CD14-positive monocyte (primary cell): ENCODE data around the gene KAZN. TPM values are rescaled to one million over a fixed set of nuclear protein-coding genes. Genes with fewer than 3 reads are reported as not detected.

ENCODE experiments used
- DNase-seq, 3 donors: peaks; one replicate each; pipeline ENCODE4 v3.0.0-alpha.2; 2011 to 2022
- H2AFZ ChIP-seq: 2 replicates; pipeline ENCODE4 v1.6.0; 2012; ENCODE audit warnings: mild to moderate bottlenecking, low read depth, low read length, inconsistent platforms; ENCODE audit not compliant: insufficient read depth, poor library complexity, severe bottlenecking
- H3K27ac ChIP-seq, 2 donors: 1 replicate in 1 of 2; 2 replicates in 1 of 2; pipeline ENCODE4 v1.5.1; 2012 to 2013; ENCODE audit warnings: low read length in 2 of 2, control low read depth in 1 of 2, inconsistent platforms in 1 of 2, low read depth in 1 of 2, mild to moderate bottlenecking in 1 of 2
- H3K27me3 ChIP-seq, 2 donors: one replicate each; pipeline versions ENCODE4 v1.6.0 to v1.6.1; 2011 to 2013; ENCODE audit warnings: low read length in 2 of 2; ENCODE audit not compliant: control insufficient read depth in 2 of 2, insufficient read depth in 2 of 2
- H3K36me3 ChIP-seq, 2 donors: replicated peaks in 1 of 2; 1 replicate in 1 of 2; 2 replicates in 1 of 2; pipeline versions ENCODE4 v1.5.1 to v1.6.1; 2012 to 2013; ENCODE audit warnings: low read length in 2 of 2, control low read depth in 1 of 2, inconsistent platforms in 1 of 2, mild to moderate bottlenecking in 1 of 2; ENCODE audit not compliant: insufficient read depth in 2 of 2, control insufficient read depth in 1 of 2
- H3K4me1 ChIP-seq, 2 donors: 1 replicate in 1 of 2; 2 replicates in 1 of 2; pipeline versions ENCODE4 v1.5.1 to v1.6.1; 2012 to 2013; ENCODE audit warnings: low read length in 2 of 2, control low read depth in 1 of 2, inconsistent platforms in 1 of 2, mild to moderate bottlenecking in 1 of 2, moderate library complexity in 1 of 2; ENCODE audit not compliant: insufficient read depth in 2 of 2, control insufficient read depth in 1 of 2
- H3K4me2 ChIP-seq: replicated peaks from 2 replicates; pipeline ENCODE3; 2012; ENCODE audit warnings: low read length, moderate library complexity, mild to moderate bottlenecking; ENCODE audit not compliant: poor library complexity, severe bottlenecking; ENCODE audit errors: extremely low read depth
- H3K4me3 ChIP-seq, 3 experiments: fragments of 200-600 bp in 1 of 3; sonication (generic) in 1 of 3; replicated peaks in 1 of 3; 1 replicate in 2 of 3; 2 replicates in 1 of 3; pipeline ENCODE4 v1.5.1; 2011 to 2013; ENCODE audit warnings: low read length in 3 of 3, mild to moderate bottlenecking in 3 of 3, control low read depth in 2 of 3, low read depth in 2 of 3, inconsistent platforms in 1 of 3, moderate library complexity in 1 of 3
- H3K79me2 ChIP-seq: 2 replicates; pipeline ENCODE4 v1.6.0; 2012; ENCODE audit warnings: mild to moderate bottlenecking, control low read depth, inconsistent platforms, low read length, moderate library complexity; ENCODE audit not compliant: insufficient read depth
- H3K9ac ChIP-seq: 2 replicates; pipeline ENCODE4 v1.6.0; 2017; ENCODE audit warnings: low read length, mild to moderate bottlenecking; ENCODE audit not compliant: insufficient read depth, poor library complexity, severe bottlenecking
- H3K9me3 ChIP-seq, 2 donors: replicated peaks in 1 of 2; 1 replicate in 1 of 2; 2 replicates in 1 of 2; pipeline versions ENCODE4 v1.5.1 to v1.6.1; 2012 to 2013; ENCODE audit warnings: low read length in 2 of 2, control low read depth in 1 of 2; ENCODE audit not compliant: control insufficient read depth in 1 of 2, insufficient read depth in 1 of 2
- H4K20me1 ChIP-seq: 2 replicates; pipeline ENCODE4 v1.6.0; 2012; ENCODE audit warnings: mild to moderate bottlenecking, low read length, control low read depth, moderate library complexity; ENCODE audit not compliant: insufficient read depth
- H3K27ac Mint-ChIP-seq, 7 donors: one replicate each; pipeline ENCODE4 v1.8.0; 2020; ENCODE audit warnings: mild to moderate bottlenecking in 7 of 7, mixed read lengths in 7 of 7, moderate library complexity in 6 of 7, inconsistent platforms in 2 of 7
- H3K27me3 Mint-ChIP-seq, 3 donors: one replicate each; pipeline ENCODE4 v1.8.0; 2021 to 2022; ENCODE audit warnings: low read depth in 3 of 3, mild to moderate bottlenecking in 3 of 3, mixed read lengths in 3 of 3, moderate library complexity in 3 of 3, inconsistent platforms in 1 of 3
- H3K36me3 Mint-ChIP-seq, 2 donors: one replicate each; pipeline ENCODE4 v1.8.0; 2020; ENCODE audit warnings: mixed read lengths in 2 of 2, inconsistent platforms in 1 of 2, mild to moderate bottlenecking in 1 of 2
- H3K4me1 Mint-ChIP-seq: one replicate; pipeline ENCODE4 v1.8.0; 2020; ENCODE audit warnings: mild to moderate bottlenecking, mixed read lengths
- H3K4me3 Mint-ChIP-seq, 2 donors: one replicate each; pipeline ENCODE4 v1.8.0; 2020; ENCODE audit warnings: mild to moderate bottlenecking in 2 of 2, mixed read lengths in 2 of 2, moderate library complexity in 1 of 2
- H3K9me3 Mint-ChIP-seq, 7 donors: one replicate each; pipeline ENCODE4 v1.8.0; 2020 to 2022; ENCODE audit warnings: mixed read lengths in 7 of 7, mild to moderate bottlenecking in 6 of 7, moderate library complexity in 6 of 7, inconsistent platforms in 2 of 7
- WGBS: methylation state at CpG from one replicate; pipeline ENCODE4 v1.1.5; 2013; ENCODE audit warnings: missing lambda C conversion rate; ENCODE audit not compliant: insufficient coverage; 5-methylcytosine and 5-hydroxymethylcytosine counted together
- intact Hi-C, 2 donors: fragments of 100-400 bp; cut with micrococcal nuclease; formaldehyde crosslinking; loops; one replicate each; pipeline versions ENCODE4 v1.15.0 to v1.15.1; 2023
- polyA plus RNA-seq, 3 donors: library from polyadenylated mRNA; depleted of rRNA in 1 of 3; unstranded in 2 of 3; stranded (reverse) in 1 of 3; fragments of 300-500 nt in 2 of 3; fragments of >200 nt in 1 of 3; fragmentation: Illumina TruSeq in 2 of 3; gene quantifications; 1 replicate in 2 of 3; 2 replicates in 1 of 3; pipeline ENCODE4 v1.2.3, GENCODE V29; 2012 to 2021
- TF ChIP-seq, protein P1 (sequence below): fragments of 200-600 bp; IDR thresholded peaks from one replicate; pipeline ENCODE4 v1.8.0; 2022; ENCODE audit warnings: antibody characterized with exemption, mild to moderate bottlenecking

KAZN gene
- polyA plus RNA-seq, 3 donors: not detected

DNA sequence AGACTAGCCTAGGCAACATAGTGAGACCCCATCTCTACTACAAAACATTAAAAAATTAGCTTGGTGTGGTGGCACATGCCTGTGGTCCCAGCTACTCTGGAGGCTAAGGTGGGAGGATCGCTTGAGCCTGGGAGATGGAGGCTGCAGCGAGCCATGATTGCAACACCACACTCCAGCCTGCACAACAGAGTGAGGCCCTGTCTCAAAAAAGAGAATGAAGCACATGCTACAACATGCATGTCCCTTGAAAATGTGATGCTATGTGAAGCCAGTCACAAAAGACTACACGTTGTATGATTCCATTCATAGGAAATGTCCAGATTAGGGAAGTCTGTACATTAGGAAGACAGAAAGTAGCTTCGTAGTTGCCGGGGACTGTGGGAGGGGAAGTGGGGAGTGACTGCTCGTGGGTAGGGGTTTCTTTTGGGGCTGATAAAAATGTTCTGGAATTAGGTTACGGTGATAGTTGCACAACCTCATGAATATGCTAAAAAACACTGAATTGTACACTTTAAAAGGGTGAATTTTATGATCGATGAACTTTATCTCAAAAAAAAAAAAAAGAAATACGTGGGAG, 202.1 kb downstream of the KAZN start:
- peaks cover 0 to 2% (median 2%) of the 10 kb centered on the region in 3 donors for H3K27me3 Mint-ChIP-seq
- no peak overlapping the region for H3K9ac ChIP-seq
- no peaks in the 10 kb centered on the region for H3K36me3 Mint-ChIP-seq
- DNase-seq: no peak
- H3K4me3 Mint-ChIP-seq: peak overlapping the region in 1 of 2 donors; percentile 10
- no peak overlapping the region for H2AFZ ChIP-seq
- H3K9me3 ChIP-seq: no peaks in the 10 kb centered on the region
- H3K79me2 ChIP-seq: no peaks in the 10 kb centered on the region
- peaks cover 0 to 2% (median 0%) of the 10 kb centered on the region in 7 donors for H3K9me3 Mint-ChIP-seq
- H3K36me3 ChIP-seq: no peaks in the 10 kb centered on the region
- H3K27ac Mint-ChIP-seq: no peak overlapping the region
- no peaks in the 10 kb centered on the region for H3K4me1 ChIP-seq
- TF ChIP-seq, protein P1, sequence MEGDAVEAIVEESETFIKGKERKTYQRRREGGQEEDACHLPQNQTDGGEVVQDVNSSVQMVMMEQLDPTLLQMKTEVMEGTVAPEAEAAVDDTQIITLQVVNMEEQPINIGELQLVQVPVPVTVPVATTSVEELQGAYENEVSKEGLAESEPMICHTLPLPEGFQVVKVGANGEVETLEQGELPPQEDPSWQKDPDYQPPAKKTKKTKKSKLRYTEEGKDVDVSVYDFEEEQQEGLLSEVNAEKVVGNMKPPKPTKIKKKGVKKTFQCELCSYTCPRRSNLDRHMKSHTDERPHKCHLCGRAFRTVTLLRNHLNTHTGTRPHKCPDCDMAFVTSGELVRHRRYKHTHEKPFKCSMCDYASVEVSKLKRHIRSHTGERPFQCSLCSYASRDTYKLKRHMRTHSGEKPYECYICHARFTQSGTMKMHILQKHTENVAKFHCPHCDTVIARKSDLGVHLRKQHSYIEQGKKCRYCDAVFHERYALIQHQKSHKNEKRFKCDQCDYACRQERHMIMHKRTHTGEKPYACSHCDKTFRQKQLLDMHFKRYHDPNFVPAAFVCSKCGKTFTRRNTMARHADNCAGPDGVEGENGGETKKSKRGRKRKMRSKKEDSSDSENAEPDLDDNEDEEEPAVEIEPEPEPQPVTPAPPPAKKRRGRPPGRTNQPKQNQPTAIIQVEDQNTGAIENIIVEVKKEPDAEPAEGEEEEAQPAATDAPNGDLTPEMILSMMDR: no peak
- no peaks in the 10 kb centered on the region for H4K20me1 ChIP-seq
- H3K27me3 ChIP-seq: no peaks in the 10 kb centered on the region
- WGBS: 7% methylated on average over 3 of the region's 9 CpGs
- no peak overlapping the region for H3K4me2 ChIP-seq
- intact Hi-C loops: no loop called here
- H3K4me3 ChIP-seq: no peak overlapping the region
- H3K27ac ChIP-seq: no peak overlapping the region
- peaks cover 7% of the 10 kb centered on the region for H3K4me1 Mint-ChIP-seq

DNA sequence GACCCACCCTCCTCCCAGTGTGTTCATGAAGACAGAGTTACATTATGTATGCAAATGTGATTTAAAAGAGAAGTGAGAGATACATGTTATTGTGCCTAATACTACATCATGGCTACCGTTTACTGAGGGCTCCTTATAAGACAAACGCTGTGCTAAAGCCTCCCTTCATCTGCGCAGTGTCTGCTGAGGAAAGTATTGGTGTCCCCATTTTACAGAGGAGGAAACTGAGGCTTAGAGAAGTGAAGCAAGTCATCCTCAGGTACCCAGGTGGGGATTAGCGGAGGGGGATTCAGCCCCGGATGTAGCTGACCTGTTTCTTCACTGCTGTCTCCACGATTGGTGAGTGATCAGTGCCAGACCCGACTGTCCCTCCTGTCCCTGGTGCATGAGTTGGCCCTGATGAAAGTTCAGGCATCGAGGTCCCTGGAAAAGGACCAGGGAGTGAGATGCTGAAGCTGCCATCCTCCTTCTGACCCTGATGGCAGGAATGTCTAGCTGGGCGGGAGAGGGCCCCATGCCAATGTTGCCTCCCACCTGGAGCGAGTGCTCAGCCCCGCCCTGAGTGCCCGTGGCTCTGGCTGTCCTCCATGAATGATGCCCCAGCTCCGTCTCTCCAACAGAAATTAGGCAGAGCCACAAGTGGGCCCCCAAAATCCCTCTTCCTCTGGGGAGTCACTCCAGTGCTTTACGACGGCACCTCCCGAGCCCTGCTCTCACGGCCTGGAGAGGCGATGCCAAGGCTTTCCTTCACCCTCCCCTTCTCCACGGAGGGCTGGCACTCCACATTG, 204.7 kb downstream of the KAZN start:
- Mint-ChIP-seq H3K27me3 (peaks cover 0 to 2% (median 2%) of the 10 kb centered on the region in 3 donors), H3K4me1 (peaks cover 7% of the 10 kb centered on the region), H3K27ac (no peak overlapping the region), H3K9me3 (peaks cover 9 to 25% (median 18%) of the 10 kb centered on the region in 7 donors), H3K4me3 (no peak overlapping the region), H3K36me3 (no peaks in the 10 kb centered on the region)
- intact Hi-C loops: no loop called here
- no peak overlapping the region for H3K4me2 ChIP-seq
- no peak for DNase-seq
- H2AFZ ChIP-seq: no peak overlapping the region
- TF ChIP-seq, protein P1: no peak
- no peaks in the 10 kb centered on the region for H3K4me1 ChIP-seq
- no peaks in the 10 kb centered on the region for H3K79me2 ChIP-seq
- H3K27ac ChIP-seq: no peak overlapping the region
- H3K4me3 ChIP-seq: no peak overlapping the region
- no peaks in the 10 kb centered on the region for H3K36me3 ChIP-seq
- H4K20me1 ChIP-seq: no peaks in the 10 kb centered on the region
- peaks cover 11 to 22% of the 10 kb centered on the region in 2 donors for H3K9me3 ChIP-seq
- WGBS: 93% methylated on average over 17 of the region's 19 CpGs
- H3K27me3 ChIP-seq: no peaks in the 10 kb centered on the region
- H3K9ac ChIP-seq: no peak overlapping the region
